A673 (cell line): ENCODE data around the gene XPO5. TPM values are rescaled to one million over a fixed set of nuclear protein-coding genes. Genes with fewer than 3 reads are reported as not detected.

Experiments used
- BruUV-seq: library from RNA; stranded (reverse); fragments of 400-500 nt; replicated peaks from 2 replicates; lab custom pipeline; 2021; lab: Mats Ljungman, UMichigan
- CTCF ChIA-PET: fragments of 300-600 bp; sonication (Branson Sonifier 250); formaldehyde crosslinking; loops from one replicate; lab custom pipeline; 2022; ENCODE audit warnings: antibody characterized with exemption; lab: Charles Lee
- POLR2A ChIA-PET: fragments of 300-600 bp; sonication (Branson Sonifier 250); formaldehyde crosslinking; loops from one replicate; lab custom pipeline; 2022; ENCODE audit warnings: antibody characterized with exemption; ENCODE audit not compliant: low non-redundant PET; lab: Charles Lee
- DNase-seq: peaks from one replicate; pipeline ENCODE4 v3.0.0-alpha.2; 2015; ENCODE audit warnings: low spot score
- H3K27ac ChIP-seq: fragments of 200-600 bp; sonication (generic); 2 replicates; pipeline ENCODE4 v1.5.1; 2016; ENCODE audit warnings: mixed run types, low read depth, mild to moderate bottlenecking, mixed read lengths, antibody characterized with exemption, low read length; ENCODE audit not compliant: poor library complexity, severe bottlenecking
- H3K27me3 ChIP-seq: fragments of 200-600 bp; sonication (generic); replicated peaks from 2 replicates; pipeline ENCODE4 v1.6.1; 2017; ENCODE audit warnings: mixed run types, low read depth, mild to moderate bottlenecking, mixed read lengths, antibody characterized with exemption, low read length; ENCODE audit not compliant: insufficient read depth, poor library complexity
- H3K36me3 ChIP-seq: fragments of 200-600 bp; sonication (generic); 2 replicates; pipeline ENCODE4 v1.6.1; 2016; ENCODE audit warnings: mixed run types, mild to moderate bottlenecking, mixed read lengths, antibody characterized with exemption, low read length; ENCODE audit not compliant: insufficient read depth, poor library complexity, severe bottlenecking
- H3K4me1 ChIP-seq: fragments of 200-600 bp; sonication (generic); 2 replicates; pipeline ENCODE4 v1.6.1; 2017; ENCODE audit warnings: mixed run types, mild to moderate bottlenecking, mixed read lengths, antibody characterized with exemption, low read length; ENCODE audit not compliant: insufficient read depth, poor library complexity, severe bottlenecking
- H3K4me3 ChIP-seq: fragments of 200-600 bp; sonication (generic); 2 replicates; pipeline ENCODE4 v1.5.1; 2016; ENCODE audit warnings: low read depth, mixed run types, mild to moderate bottlenecking, mixed read lengths, low read length; ENCODE audit not compliant: poor library complexity, severe bottlenecking
- H3K9me3 ChIP-seq: fragments of 200-600 bp; sonication (generic); 2 replicates; pipeline ENCODE4 v1.6.1; 2016; ENCODE audit warnings: mixed run types, low read depth, mild to moderate bottlenecking, mixed read lengths, antibody characterized with exemption, low read length; ENCODE audit not compliant: poor library complexity, severe bottlenecking
- EZH2 ChIP-seq: fragments of 200-600 bp; sonication (generic); IDR thresholded peaks from 2 replicates; pipeline ENCODE4 v1.6.1; 2017; ENCODE audit warnings: borderline replicate concordance, low read depth, mild to moderate bottlenecking, mixed read lengths, antibody characterized with exemption, low read length; ENCODE audit not compliant: poor library complexity, severe bottlenecking
- intact Hi-C: fragments of 100-400 bp; cut with micrococcal nuclease; formaldehyde crosslinking; loops from one replicate; pipeline ENCODE4 v1.10.0; 2022; ENCODE audit not compliant: unreplicated experiment
- total RNA-seq: library from RNA; stranded (reverse); gene quantifications from 2 replicates; pipeline ENCODE4 v1.2.3, GENCODE V29; 2021
- TF ChIP-seq, protein P1 (sequence below): fragments of 300-800, 200-600 bp; sonication (generic); conservative IDR thresholded peaks from 2 replicates; pipeline ENCODE4 v1.5.1; 2017; ENCODE audit warnings: low read depth, mild to moderate bottlenecking, antibody characterized with exemption, low read length, moderate library complexity, mixed read lengths

XPO5 gene
- total RNA-seq, 1 experiment from 2014 or later = 111 TPM

- Histone ChIP-seq H3K4me3 (no peak overlapping the region), H3K4me1 (no peaks in the 10 kb centered on the region), H3K27me3 (no peaks in the 10 kb centered on the region), H3K27ac (no peak overlapping the region), H3K36me3 (peaks cover 56% of the 10 kb centered on the region), H3K9me3 (no peaks in the 10 kb centered on the region)
- intact Hi-C loops = no loop called here
- CTCF ChIA-PET = no interaction called here
- DNase-seq = no peak
- TF ChIP-seq EZH2 = no peak
- TF ChIP-seq, protein P1, sequence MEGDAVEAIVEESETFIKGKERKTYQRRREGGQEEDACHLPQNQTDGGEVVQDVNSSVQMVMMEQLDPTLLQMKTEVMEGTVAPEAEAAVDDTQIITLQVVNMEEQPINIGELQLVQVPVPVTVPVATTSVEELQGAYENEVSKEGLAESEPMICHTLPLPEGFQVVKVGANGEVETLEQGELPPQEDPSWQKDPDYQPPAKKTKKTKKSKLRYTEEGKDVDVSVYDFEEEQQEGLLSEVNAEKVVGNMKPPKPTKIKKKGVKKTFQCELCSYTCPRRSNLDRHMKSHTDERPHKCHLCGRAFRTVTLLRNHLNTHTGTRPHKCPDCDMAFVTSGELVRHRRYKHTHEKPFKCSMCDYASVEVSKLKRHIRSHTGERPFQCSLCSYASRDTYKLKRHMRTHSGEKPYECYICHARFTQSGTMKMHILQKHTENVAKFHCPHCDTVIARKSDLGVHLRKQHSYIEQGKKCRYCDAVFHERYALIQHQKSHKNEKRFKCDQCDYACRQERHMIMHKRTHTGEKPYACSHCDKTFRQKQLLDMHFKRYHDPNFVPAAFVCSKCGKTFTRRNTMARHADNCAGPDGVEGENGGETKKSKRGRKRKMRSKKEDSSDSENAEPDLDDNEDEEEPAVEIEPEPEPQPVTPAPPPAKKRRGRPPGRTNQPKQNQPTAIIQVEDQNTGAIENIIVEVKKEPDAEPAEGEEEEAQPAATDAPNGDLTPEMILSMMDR = no peak
- POLR2A ChIA-PET = no interaction called here
- no TSS peak for BruUV-seq
Observed at GRCh38 chr6:43588194-43588593, 12.4 kb upstream of the XPO5 start.

GRCh38 chr6:43584892-43585570 lies 9.2 kb upstream of the XPO5 start:
- no TSS peak for BruUV-seq
- no peak for TF ChIP-seq EZH2
- TF ChIP-seq, protein P1 = no peak
- Histone ChIP-seq H3K9me3 (no peaks in the 10 kb centered on the region), H3K27me3 (no peaks in the 10 kb centered on the region), H3K4me1 (no peaks in the 10 kb centered on the region), H3K27ac (no peak overlapping the region), H3K36me3 (peaks cover 64% of the 10 kb centered on the region), H3K4me3 (no peak overlapping the region)
- intact Hi-C loops = no loop called here
- no peak for DNase-seq
- ChIA-PET CTCF (no interaction called here), POLR2A (no interaction called here)

GRCh38 chr6:43582911-43583310 lies 7.1 kb upstream of the XPO5 start:
- Histone ChIP-seq H3K27me3 (no peaks in the 10 kb centered on the region), H3K36me3 (peaks cover 52% of the 10 kb centered on the region), H3K9me3 (no peaks in the 10 kb centered on the region), H3K27ac (no peak overlapping the region), H3K4me1 (no peaks in the 10 kb centered on the region), H3K4me3 (no peak overlapping the region)
- no peak for TF ChIP-seq EZH2
- TF ChIP-seq, protein P1 = no peak
- no peak for DNase-seq
- CTCF ChIA-PET = no interaction called here
- BruUV-seq = no TSS peak
- POLR2A ChIA-PET = interaction anchor here (0.7 kb wide), 1 partner anchor 40 kb away, joined by 3 read pairs; no protein-coding TSS in a partner anchor
- intact Hi-C loops = no loop called here
